ENCODE results near the gene DND1.
"Not testable (repeated sequence)": the region's sequence is repeated elsewhere in the genome, so short reads cannot be mapped to it uniquely, and the experiment has no call there.

The DND1 gene

DNA sequence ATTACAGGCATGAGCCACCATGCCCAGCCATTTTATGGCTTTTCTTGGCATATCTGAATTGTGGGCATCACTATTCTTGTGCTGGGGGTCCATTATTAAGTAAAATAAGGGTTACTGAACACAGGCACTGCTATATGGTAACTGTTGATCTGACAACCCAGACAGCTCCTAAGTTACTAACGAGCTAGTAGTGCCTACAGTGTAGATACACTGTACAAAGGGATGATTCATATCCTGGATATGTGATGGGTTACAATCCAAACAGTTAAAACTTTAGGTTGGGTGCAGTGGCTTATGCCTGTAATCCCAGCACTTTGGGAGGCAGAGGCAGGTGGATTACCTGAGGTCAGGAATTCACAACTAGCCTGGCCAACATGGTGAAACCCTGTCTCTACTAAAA lies 44.7 kb downstream of the DND1 start:
- no peak for DNase-seq

DNA sequence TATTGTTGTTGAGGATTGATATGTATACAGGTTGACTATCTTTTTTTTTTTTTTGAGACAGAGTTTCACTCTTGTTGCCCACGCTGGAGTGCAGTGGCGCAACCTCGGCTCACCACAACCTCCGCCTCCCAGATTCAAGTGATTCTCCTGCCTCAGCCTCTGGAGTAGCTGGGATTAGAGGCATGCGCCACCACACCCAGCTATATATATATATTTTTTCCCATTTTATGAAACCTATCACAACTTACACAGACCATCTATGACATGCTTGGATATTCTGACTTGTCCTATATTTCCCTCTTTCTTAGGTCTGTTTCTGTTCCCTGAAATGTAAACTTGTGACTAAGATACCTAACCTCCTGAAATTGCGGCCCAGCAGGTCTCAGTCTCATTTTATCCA lies 45.4 kb downstream of the DND1 start:
- DNase-seq = no peak

DNA sequence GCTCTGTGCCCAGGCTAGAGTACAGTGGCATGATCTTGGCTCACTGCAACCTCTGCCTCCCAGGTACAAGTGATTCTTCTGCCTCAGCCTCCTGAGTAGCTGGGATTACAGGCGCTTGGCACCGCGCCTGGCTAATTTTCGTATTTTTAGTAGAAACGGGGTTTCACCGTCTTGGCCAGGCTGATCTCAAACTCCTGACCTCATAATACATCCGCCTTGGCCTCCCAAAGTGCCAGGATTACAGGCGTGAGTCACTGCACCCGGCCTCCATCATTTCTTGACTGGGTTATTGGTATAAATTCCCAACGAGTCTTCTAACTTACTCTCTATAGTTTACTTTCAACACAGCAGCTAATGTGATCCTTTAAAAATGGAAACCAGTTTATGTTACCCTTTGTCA lies 48.5 kb downstream of the DND1 start:
- not testable (repeated sequence) for DNase-seq

DNA sequence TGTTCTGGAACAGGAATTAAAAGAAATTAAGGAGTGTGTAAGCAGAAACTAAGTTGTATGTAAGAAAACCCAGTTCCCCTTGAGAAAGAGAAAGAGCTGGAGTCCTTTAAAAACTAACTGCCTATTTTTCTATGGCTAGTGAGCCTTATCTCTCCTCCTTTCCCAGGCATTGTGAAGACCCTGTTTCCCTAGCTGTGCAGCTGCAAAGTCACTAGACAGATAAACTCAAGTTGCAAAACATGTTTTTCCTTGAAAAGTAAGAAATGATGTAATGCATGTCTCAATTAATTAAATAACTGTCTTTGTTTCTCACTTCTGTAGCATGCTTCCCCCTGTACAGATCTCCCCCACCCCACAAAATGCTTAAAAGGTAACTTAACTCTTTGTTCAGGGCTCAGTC lies 50.3 kb downstream of the DND1 start:
- DNase-seq = not testable (repeated sequence)

DNA sequence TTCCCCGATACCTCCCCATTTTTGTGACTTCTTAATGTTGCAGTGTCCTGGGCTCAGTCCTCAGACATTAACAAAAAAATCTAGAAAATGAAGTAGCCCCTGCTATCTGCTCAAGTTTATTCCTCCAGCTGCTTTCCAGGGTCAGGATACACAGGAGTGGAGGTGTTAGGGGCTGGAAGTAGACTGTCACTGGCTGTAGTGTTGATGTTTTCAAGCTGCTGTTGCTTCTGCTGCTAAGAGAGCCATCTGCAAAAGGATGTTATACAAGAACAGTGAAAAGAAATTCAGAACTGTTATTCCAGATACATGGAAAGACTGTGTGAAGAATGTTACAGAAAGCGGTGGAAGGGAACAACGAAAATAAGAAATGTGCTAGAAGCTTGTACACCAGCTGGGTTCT lies 51.1 kb downstream of the DND1 start:
- DNase-seq = no peak
